Lower leg skin (tissue), 3 donors: ENCODE data around the gene PALM.

Experiments used
- POLR2A ChIP-seq, 2 donors: fragments of 450-650 bp; IDR thresholded peaks; one replicate each; pipeline ENCODE4 v1.6.1; 2016 to 2017; ENCODE audit warnings: antibody characterized with exemption in 2 of 2, mild to moderate bottlenecking in 1 of 2, moderate library complexity in 1 of 2
- TF ChIP-seq, protein P1 (sequence below), 3 donors: fragments of 450-650 bp; IDR thresholded peaks; one replicate each; pipeline ENCODE4 v1.5.1; 2016; ENCODE audit warnings: antibody characterized with exemption in 3 of 3, mild to moderate bottlenecking in 3 of 3, moderate library complexity in 2 of 3

DNA sequence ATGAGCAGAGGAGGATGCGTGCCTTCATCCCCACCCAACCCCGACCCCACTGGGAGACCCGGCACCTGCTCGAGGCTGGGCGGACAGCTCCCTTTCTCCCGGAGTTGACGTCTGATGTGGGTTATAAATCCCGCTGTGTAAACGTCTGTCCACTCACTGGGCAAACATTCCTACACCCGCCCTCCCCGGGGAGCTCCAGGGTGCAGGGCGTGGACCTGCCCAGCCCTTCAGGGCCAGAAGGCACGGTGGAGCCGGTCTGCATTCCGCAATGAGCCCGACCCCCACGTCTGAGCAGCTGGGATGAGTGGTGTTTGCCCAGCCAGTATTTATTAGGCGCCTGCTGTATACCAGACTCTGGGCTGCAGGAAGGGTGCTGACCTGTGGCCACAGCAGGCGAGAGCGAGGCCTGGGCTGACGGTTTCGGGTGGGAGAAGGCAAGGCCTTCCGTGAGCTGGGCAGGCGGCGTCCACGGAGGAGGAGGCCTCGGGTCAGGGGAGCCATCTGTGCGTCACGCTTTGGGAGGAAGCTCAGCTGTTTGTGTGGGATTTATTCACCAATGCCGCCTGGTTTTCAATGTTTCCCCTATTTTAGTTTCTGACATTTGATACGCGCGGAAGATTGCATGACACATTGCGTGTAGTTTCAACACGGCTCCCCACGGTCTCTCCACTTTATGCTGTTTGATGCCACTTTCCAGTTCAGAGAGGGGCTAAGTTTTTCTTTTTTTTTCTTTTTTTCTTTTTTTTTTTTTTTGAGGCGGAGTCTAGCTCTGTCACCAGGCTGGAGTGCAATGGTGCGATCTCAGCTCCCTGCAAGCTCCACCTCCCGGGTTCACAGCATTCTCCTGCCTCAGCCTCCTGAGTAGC is 44.1 kb downstream of the PALM start:
- TF ChIP-seq, protein P1, sequence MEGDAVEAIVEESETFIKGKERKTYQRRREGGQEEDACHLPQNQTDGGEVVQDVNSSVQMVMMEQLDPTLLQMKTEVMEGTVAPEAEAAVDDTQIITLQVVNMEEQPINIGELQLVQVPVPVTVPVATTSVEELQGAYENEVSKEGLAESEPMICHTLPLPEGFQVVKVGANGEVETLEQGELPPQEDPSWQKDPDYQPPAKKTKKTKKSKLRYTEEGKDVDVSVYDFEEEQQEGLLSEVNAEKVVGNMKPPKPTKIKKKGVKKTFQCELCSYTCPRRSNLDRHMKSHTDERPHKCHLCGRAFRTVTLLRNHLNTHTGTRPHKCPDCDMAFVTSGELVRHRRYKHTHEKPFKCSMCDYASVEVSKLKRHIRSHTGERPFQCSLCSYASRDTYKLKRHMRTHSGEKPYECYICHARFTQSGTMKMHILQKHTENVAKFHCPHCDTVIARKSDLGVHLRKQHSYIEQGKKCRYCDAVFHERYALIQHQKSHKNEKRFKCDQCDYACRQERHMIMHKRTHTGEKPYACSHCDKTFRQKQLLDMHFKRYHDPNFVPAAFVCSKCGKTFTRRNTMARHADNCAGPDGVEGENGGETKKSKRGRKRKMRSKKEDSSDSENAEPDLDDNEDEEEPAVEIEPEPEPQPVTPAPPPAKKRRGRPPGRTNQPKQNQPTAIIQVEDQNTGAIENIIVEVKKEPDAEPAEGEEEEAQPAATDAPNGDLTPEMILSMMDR (IDR thresholded peaks at IDR 0.05), result no peak
- no peak for TF ChIP-seq POLR2A (IDR thresholded peaks at IDR 0.05)
